HCT116 (cell line): ENCODE measurements around the gene NEU4. TPM values are rescaled to one million over a fixed set of nuclear protein-coding genes. Genes with fewer than 3 reads are reported as not detected.

Experiments used
- ATAC-seq: fragments of 200-7000 bp; cut with Tn5 transposase; 2 replicates; pipeline ENCODE4 v1.9.1; 2020; ENCODE audit warnings: mild to moderate bottlenecking, moderate library complexity
- BruUV-seq: library from RNA; stranded (reverse); fragments of 400-500 nt; replicated peaks from 2 replicates; lab custom pipeline; 2021; lab: Mats Ljungman, UMichigan
- CTCF ChIA-PET: fragments of 300-600 bp; sonication (Branson Sonifier 250); formaldehyde crosslinking; loops from one replicate; lab custom pipeline; 2021; ENCODE audit warnings: antibody characterized with exemption; lab: Charles Lee
- POLR2A ChIA-PET: fragments of 300-600, 350-600 bp; sonication (Branson Sonifier 250); formaldehyde crosslinking; loops from one replicate; lab custom pipeline; 2021; ENCODE audit warnings: antibody characterized with exemption; lab: Charles Lee
- RAD21 ChIA-PET, 2 experiments: fragments of 300-600 bp; sonication (Branson Sonifier 250); formaldehyde crosslinking; loops; one replicate each; lab custom pipeline; 2023; ENCODE audit warnings: low total read pairs in 2 of 2; ENCODE audit not compliant: uncharacterized antibody in 2 of 2, unreplicated experiment in 2 of 2, low non-redundant PET in 1 of 2; lab: Charles Lee
- DNase-seq: peaks from one replicate; pipeline ENCODE4 v3.0.0-alpha.2; 2010; ENCODE audit warnings: low read depth, low spot score
- H2AFZ ChIP-seq: fragments of 200-600 bp; shearing (Covaris generic), sonication (generic); 2 replicates; pipeline ENCODE4 v1.6.1; 2017; ENCODE audit warnings: low read depth, mixed run types, mixed read lengths, antibody characterized with exemption, low read length; ENCODE audit not compliant: poor library complexity, severe bottlenecking
- H3K27ac ChIP-seq: 2 replicates; pipeline ENCODE4 v1.5.1; 2012; ENCODE audit warnings: low read depth, low read length
- H3K27me3 ChIP-seq: fragments of 200-600 bp; sonication (generic); 2 replicates; pipeline ENCODE4 v1.6.1; 2016; ENCODE audit warnings: mixed run types, low read length, mixed read lengths; ENCODE audit not compliant: insufficient read depth
- H3K36me3 ChIP-seq, 2 experiments: fragments of 200-500 bp in 1 of 2; fragments of 200-600 bp in 1 of 2; sonication (Bioruptor generic) in 1 of 2; sonication (generic) in 1 of 2; 2 replicates each; pipeline versions ENCODE4 v1.5.1 to v1.6.1; 2014 to 2016; ENCODE audit warnings: low read length in 2 of 2, inconsistent platforms in 1 of 2, mixed read lengths in 1 of 2, mixed run types in 1 of 2; ENCODE audit not compliant: insufficient read depth in 2 of 2, control insufficient read depth in 1 of 2
- H3K4me1 ChIP-seq, 2 experiments: fragments of 200-600 bp in 1 of 2; sonication (generic) in 1 of 2; 2 replicates each; pipeline versions ENCODE4 v1.5.1 to v1.6.1; 2012 to 2017; ENCODE audit warnings: low read length in 2 of 2, inconsistent platforms in 1 of 2, mild to moderate bottlenecking in 1 of 2, mixed read lengths in 1 of 2, mixed run types in 1 of 2, moderate library complexity in 1 of 2; ENCODE audit not compliant: insufficient read depth in 2 of 2, control insufficient read depth in 1 of 2
- H3K4me2 ChIP-seq: fragments of 200-600 bp; sonication (generic); 2 replicates; pipeline ENCODE4 v1.6.1; 2017; ENCODE audit warnings: mixed run types, low read length, mixed read lengths
- H3K4me3 ChIP-seq, 2 experiments: fragments of 200-600 bp in 1 of 2; sonication (generic) in 1 of 2; replicated peaks in 1 of 2; 2 replicates each; pipeline ENCODE4 v1.5.1; 2011 to 2016; ENCODE audit warnings: low read length in 2 of 2, control low read depth in 1 of 2, low read depth in 1 of 2, mild to moderate bottlenecking in 1 of 2, mixed read lengths in 1 of 2, mixed run types in 1 of 2
- H3K79me2 ChIP-seq: fragments of 200-600 bp; sonication (generic); 2 replicates; pipeline ENCODE4 v1.6.1; 2017; ENCODE audit warnings: mild to moderate bottlenecking, mixed run types, low read length, moderate library complexity, mixed read lengths; ENCODE audit not compliant: insufficient read depth
- H3K9ac ChIP-seq: fragments of 200-600 bp; sonication (generic); 2 replicates; pipeline ENCODE4 v1.6.1; 2016; ENCODE audit warnings: low read length, mixed read lengths
- H3K9me2 ChIP-seq: fragments of 200-600 bp; sonication (generic), shearing (Covaris generic); 2 replicates; pipeline ENCODE4 v1.6.1; 2017; ENCODE audit warnings: mixed run types, mild to moderate bottlenecking, moderate library complexity; ENCODE audit not compliant: insufficient read depth
- H3K9me3 ChIP-seq, 2 experiments: fragments of 200-500 bp in 1 of 2; fragments of 200-600 bp in 1 of 2; sonication (Bioruptor generic) in 1 of 2; sonication (generic) in 1 of 2; 2 replicates each; pipeline ENCODE4 v1.6.1; 2014 to 2017; ENCODE audit warnings: low read length in 2 of 2, mixed read lengths in 2 of 2, inconsistent platforms in 1 of 2, low read depth in 1 of 2, mild to moderate bottlenecking in 1 of 2, mixed run types in 1 of 2, moderate library complexity in 1 of 2; ENCODE audit not compliant: control insufficient read depth in 1 of 2, insufficient read depth in 1 of 2
- H4K20me1 ChIP-seq: fragments of 200-600 bp; sonication (generic), shearing (Covaris generic); 2 replicates; pipeline ENCODE4 v1.6.1; 2017; ENCODE audit warnings: mixed run types, mild to moderate bottlenecking, moderate library complexity; ENCODE audit not compliant: insufficient read depth
- CEBPB ChIP-seq: IDR thresholded peaks from 2 replicates; pipeline ENCODE4 v1.6.1; 2012; ENCODE audit warnings: low read depth
- YY1 ChIP-seq: IDR thresholded peaks from 2 replicates; pipeline ENCODE4 v1.6.1; 2011; ENCODE audit warnings: low read length, low read depth, moderate library complexity, mild to moderate bottlenecking; ENCODE audit not compliant: insufficient replicate concordance; ENCODE audit errors: extremely low read depth
- intact Hi-C: fragments of 100-400 bp; cut with micrococcal nuclease; formaldehyde crosslinking; loops from 2 replicates; pipeline ENCODE4 v1.10.0; 2022
- total RNA-seq: library from RNA; stranded (reverse); gene quantifications from one replicate; pipeline ENCODE4 v1.2.1, GENCODE V29; 2021; ENCODE audit not compliant: unreplicated experiment

The NEU4 gene
- total RNA-seq, 1 experiment from 2014 or later = 0.34 TPM

DNA sequence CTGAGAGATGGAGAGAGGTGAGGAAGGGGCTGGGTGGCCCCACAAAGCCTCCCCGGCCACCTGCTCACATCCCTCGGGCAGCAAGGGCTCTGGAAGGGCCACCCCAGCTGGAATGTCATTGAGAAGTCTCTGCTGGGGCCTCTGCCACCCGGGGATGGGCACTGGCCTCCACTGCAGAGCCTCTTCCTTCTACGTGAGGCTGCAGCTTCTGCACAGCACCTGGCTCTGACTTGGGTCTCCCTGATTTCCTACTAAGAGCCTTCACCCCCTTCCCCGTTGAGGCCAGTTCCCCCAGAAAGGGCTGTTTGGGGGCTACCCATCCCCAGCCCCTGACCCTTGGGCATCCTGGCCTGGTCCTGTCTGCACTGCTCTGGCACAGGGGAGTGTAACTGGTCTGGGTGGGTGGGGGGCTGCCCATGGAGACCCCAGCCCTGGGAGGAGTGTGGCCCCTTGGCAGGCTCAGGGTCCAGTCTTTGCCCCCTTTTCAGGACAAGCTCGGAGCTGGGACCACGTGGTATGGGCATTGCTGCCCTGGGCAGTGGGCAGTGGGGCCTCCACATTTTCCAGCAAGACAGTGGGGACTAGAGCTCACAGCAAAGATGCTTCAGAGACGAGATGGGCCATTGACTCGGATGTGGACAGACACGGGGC lies 44.1 kb downstream of the NEU4 start:
- POLR2A ChIA-PET = no interaction called here
- Histone ChIP-seq H3K9me2 (no peaks in the 10 kb centered on the region), H2AFZ (no peak overlapping the region), H3K79me2 (no peaks in the 10 kb centered on the region), H3K9me3 (no peaks in the 10 kb centered on the region), H3K4me3 (no peak overlapping the region), H3K4me2 (no peak overlapping the region), H3K4me1 (no peaks in the 10 kb centered on the region), H3K36me3 (no peaks in the 10 kb centered on the region), H3K27ac (no peak overlapping the region), H3K27me3 (no peaks in the 10 kb centered on the region), H4K20me1 (no peaks in the 10 kb centered on the region), H3K9ac (no peak overlapping the region)
- DNase-seq (no peak), ATAC-seq (no peak)
- intact Hi-C loops = no loop called here
- RAD21 ChIA-PET = no interaction called here
- no TSS peak for BruUV-seq
- CTCF ChIA-PET = no interaction called here
- TF ChIP-seq YY1 = no peak
- TF ChIP-seq CEBPB = no peak
- TF ChIP-seq, all 23 proteins: peak for 0

DNA sequence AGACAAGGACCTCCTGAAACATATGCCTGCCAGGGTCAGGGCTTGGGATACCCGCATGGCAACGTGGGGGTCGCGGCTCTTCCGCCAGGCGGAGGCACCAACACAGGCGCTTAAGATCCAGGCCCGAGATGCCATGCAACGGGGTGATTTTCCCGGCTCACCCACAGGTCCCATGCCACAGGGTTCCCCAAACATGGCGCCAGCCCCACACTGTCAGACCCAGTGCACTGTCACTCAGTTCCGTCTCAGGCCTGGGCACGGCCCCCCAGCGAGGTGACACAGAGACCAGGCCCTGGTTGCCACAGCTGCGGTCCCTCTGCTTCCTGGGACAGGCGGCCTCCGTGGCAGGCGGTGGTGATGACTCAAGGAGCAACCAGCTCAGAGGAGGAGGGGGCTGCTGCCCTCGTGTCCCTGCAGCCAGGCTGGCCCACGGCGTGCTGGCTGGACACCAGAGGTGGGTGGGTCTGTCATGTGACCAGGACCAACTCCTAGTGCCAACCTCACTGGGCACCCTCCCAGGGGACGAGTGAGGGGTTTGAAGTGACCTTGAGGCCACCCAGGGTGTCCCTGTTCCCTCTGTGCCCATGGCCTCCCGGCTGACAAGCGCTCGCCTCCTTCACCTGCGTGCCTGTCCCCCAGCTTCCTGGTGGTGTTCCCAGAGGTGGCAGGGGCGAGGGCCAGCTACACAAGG lies 44.8 kb downstream of the NEU4 start:
- intact Hi-C loops = no loop called here
- H3K4me2 ChIP-seq = no peak overlapping the region
- H3K9me3 ChIP-seq = no peaks in the 10 kb centered on the region
- H3K36me3 ChIP-seq = no peaks in the 10 kb centered on the region
- no peaks in the 10 kb centered on the region for H4K20me1 ChIP-seq
- H3K27me3 ChIP-seq = no peaks in the 10 kb centered on the region
- no peaks in the 10 kb centered on the region; a peak in 1 of 4 replicates for H3K4me1 ChIP-seq
- no peaks in the 10 kb centered on the region for H3K9me2 ChIP-seq
- no peak for TF ChIP-seq YY1
- no peak overlapping the region for H3K27ac ChIP-seq
- CTCF ChIA-PET = no interaction called here
- RAD21 ChIA-PET = no interaction called here
- no peak overlapping the region for H3K9ac ChIP-seq
- POLR2A ChIA-PET = no interaction called here
- no peak overlapping the region for H3K4me3 ChIP-seq
- no peaks in the 10 kb centered on the region for H3K79me2 ChIP-seq
- DNase-seq (no peak), ATAC-seq (no peak)
- H2AFZ ChIP-seq = no peak overlapping the region
- BruUV-seq = no TSS peak
